HL-60 (cell line): ENCODE results near the gene AFG3L2.

ENCODE experiments used
- CTCF ChIP-seq: IDR thresholded peaks from one replicate; pipeline ENCODE4 v1.5.1; 2011; ENCODE audit warnings: low read length, control low read depth, inconsistent platforms; ENCODE audit not compliant: insufficient read depth
- REST ChIP-seq: IDR thresholded peaks from 2 replicates; pipeline ENCODE4 v1.6.1; 2012; ENCODE audit warnings: low read depth; ENCODE audit not compliant: insufficient replicate concordance

GRCh38 chr18:12366379-12366778 lies 10.6 kb downstream of the AFG3L2 start:
- TF ChIP-seq CTCF (no peak), REST (no peak)
